ENCODE results near the gene ACTMAP. TPM values are rescaled to one million over a fixed set of nuclear protein-coding genes. Genes with fewer than 3 reads are reported as not detected.

The ACTMAP gene
- total and polyA plus RNA-seq, 9 of the 15 experiments (the other 6 are each of a cell fraction or from before 2014, with no cell fraction given), result 1.7 to 16.6 (median 4.9) TPM

DNA sequence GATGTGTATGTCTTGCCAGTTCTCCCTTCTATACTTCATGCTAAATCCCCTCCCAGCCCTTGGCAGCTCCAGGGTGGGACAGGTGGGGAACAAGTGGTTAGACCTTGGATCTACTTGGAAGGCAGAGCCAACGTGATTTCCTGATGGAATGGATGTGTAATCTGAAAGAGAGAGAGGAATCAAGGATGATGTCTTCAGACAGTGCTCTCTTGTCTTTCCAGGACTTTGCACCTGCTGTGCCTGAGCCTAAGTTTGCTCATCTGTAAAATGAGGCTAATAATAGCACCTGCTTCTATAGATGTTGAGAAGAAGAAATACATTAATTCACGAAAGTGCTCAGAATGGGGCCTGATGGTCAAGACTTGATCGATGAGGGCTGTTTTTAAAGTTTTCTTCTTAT lies 41.7 kb upstream of the ACTMAP start:
- no TSS peak for BruUV-seq (replicated peaks)
- in situ Hi-C loops (cut with MboI), result no loop called here
- TF ChIP-seq ZNF217 (CRISPR knock-in tag; IDR thresholded peaks at IDR 0.05) (no peak), ZNF77 (CRISPR knock-in tag; IDR thresholded peaks at IDR 0.05) (no peak), NR1H2 (CRISPR knock-in tag; IDR thresholded peaks at IDR 0.05) (no peak), ZNF124 (CRISPR knock-in tag; IDR thresholded peaks at IDR 0.05) (no peak), POLR2AphosphoS2 (IDR thresholded peaks at IDR 0.05; ENCODE audit: low read length) (no peak), SRSF7 (optimal IDR thresholded peaks at IDR 0.05; ENCODE audit: low read depth, low read length) (no peak), CCNT2 (IDR thresholded peaks at IDR 0.05; ENCODE audit: borderline replicate concordance, extremely low read depth, insufficient read length, low read depth, low read length) (no peak), MED1 (CRISPR knock-in tag; IDR thresholded peaks at IDR 0.05; ENCODE audit: borderline replicate concordance) (no peak), DNMT1 (IDR thresholded peaks at IDR 0.05) (no peak), TAF15 (IDR thresholded peaks at IDR 0.05; ENCODE audit: low read depth, low read length) (no peak), COPS2 (conservative IDR thresholded peaks at IDR 0.05) (no peak)
- TF ChIP-seq, protein P1, sequence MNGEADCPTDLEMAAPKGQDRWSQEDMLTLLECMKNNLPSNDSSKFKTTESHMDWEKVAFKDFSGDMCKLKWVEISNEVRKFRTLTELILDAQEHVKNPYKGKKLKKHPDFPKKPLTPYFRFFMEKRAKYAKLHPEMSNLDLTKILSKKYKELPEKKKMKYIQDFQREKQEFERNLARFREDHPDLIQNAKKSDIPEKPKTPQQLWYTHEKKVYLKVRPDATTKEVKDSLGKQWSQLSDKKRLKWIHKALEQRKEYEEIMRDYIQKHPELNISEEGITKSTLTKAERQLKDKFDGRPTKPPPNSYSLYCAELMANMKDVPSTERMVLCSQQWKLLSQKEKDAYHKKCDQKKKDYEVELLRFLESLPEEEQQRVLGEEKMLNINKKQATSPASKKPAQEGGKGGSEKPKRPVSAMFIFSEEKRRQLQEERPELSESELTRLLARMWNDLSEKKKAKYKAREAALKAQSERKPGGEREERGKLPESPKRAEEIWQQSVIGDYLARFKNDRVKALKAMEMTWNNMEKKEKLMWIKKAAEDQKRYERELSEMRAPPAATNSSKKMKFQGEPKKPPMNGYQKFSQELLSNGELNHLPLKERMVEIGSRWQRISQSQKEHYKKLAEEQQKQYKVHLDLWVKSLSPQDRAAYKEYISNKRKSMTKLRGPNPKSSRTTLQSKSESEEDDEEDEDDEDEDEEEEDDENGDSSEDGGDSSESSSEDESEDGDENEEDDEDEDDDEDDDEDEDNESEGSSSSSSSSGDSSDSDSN (IDR thresholded peaks at IDR 0.05; ENCODE audit: borderline replicate concordance in 1 of 2, low read depth in 2 of 2, low read length in 2 of 2), result no peak
- TF ChIP-seq, protein P2, sequence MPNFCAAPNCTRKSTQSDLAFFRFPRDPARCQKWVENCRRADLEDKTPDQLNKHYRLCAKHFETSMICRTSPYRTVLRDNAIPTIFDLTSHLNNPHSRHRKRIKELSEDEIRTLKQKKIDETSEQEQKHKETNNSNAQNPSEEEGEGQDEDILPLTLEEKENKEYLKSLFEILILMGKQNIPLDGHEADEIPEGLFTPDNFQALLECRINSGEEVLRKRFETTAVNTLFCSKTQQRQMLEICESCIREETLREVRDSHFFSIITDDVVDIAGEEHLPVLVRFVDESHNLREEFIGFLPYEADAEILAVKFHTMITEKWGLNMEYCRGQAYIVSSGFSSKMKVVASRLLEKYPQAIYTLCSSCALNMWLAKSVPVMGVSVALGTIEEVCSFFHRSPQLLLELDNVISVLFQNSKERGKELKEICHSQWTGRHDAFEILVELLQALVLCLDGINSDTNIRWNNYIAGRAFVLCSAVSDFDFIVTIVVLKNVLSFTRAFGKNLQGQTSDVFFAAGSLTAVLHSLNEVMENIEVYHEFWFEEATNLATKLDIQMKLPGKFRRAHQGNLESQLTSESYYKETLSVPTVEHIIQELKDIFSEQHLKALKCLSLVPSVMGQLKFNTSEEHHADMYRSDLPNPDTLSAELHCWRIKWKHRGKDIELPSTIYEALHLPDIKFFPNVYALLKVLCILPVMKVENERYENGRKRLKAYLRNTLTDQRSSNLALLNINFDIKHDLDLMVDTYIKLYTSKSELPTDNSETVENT (CRISPR knock-in tag; IDR thresholded peaks at IDR 0.05), result no peak
- TF ChIP-seq, protein P3, sequence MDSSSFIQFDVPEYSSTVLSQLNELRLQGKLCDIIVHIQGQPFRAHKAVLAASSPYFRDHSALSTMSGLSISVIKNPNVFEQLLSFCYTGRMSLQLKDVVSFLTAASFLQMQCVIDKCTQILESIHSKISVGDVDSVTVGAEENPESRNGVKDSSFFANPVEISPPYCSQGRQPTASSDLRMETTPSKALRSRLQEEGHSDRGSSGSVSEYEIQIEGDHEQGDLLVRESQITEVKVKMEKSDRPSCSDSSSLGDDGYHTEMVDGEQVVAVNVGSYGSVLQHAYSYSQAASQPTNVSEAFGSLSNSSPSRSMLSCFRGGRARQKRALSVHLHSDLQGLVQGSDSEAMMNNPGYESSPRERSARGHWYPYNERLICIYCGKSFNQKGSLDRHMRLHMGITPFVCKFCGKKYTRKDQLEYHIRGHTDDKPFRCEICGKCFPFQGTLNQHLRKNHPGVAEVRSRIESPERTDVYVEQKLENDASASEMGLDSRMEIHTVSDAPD (CRISPR knock-in tag; IDR thresholded peaks at IDR 0.05), result no peak
- TF ChIP-seq, protein P4, sequence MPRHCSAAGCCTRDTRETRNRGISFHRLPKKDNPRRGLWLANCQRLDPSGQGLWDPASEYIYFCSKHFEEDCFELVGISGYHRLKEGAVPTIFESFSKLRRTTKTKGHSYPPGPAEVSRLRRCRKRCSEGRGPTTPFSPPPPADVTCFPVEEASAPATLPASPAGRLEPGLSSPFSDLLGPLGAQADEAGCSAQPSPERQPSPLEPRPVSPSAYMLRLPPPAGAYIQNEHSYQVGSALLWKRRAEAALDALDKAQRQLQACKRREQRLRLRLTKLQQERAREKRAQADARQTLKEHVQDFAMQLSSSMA (CRISPR knock-in tag; IDR thresholded peaks at IDR 0.05), result no peak

More for the DNA sequence above, 41.7 kb upstream of the ACTMAP start:
- no peak for ATAC-seq
- WGBS (ENCODE audit: insufficient coverage, low coverage, missing lambda C conversion rate), result 28% methylated on average over 3 of the region's 3 CpGs
- Histone ChIP-seq H4K20me1 (replicated peaks; ENCODE audit: control insufficient read depth, insufficient read depth, low read length) (no peaks in the 10 kb centered on the region), H3K4me1 (replicated peaks in 1 of 2; ENCODE audit: control insufficient read depth in 2 of 2, insufficient read depth in 2 of 2, low read length in 2 of 2) (peaks cover 0 to 5% of the 10 kb centered on the region in 2 experiments; a peak in 2 of 5 replicates), H3K79me2 (ENCODE audit: control insufficient read depth, insufficient read depth, low read length) (no peaks in the 10 kb centered on the region), H3K9ac (ENCODE audit: insufficient read depth in 1 of 2, low read depth in 2 of 2, low read length in 2 of 2) (no peak overlapping the region), H3K9me1 (ENCODE audit: control insufficient read depth, insufficient read depth, low read length) (no peaks in the 10 kb centered on the region), H3K27me3 (ENCODE audit: control insufficient read depth in 2 of 2, insufficient read depth in 2 of 2, low read length in 2 of 2) (no peaks in the 10 kb centered on the region), H3K36me3 (ENCODE audit: control insufficient read depth, insufficient read depth, low read length) (no peaks in the 10 kb centered on the region), H3K4me3 (no peak overlapping the region), H2AFZ (ENCODE audit: low read depth, low read length) (no peak overlapping the region), H3K9me3 (replicated peaks; ENCODE audit: control insufficient read depth, insufficient read depth, low read depth, low read length) (no peaks in the 10 kb centered on the region), H3K27ac (ENCODE audit: extremely low read depth, low read depth, low read length) (no peak overlapping the region), H3K4me2 (ENCODE audit: insufficient read depth, low read length) (no peak overlapping the region)
- ChIA-PET POLR2A (interaction anchor here (0.7 to 1.9 kb wide), 2 partner anchors 13 to 14 kb away, joined by 4 to 11 read pairs; partner anchors contain the start of gene RAB4B), CTCF (ENCODE audit: low intra/inter-chr PET ratio) (no interaction called here)
- no peak for DNase-seq (ENCODE audit: extremely low read depth in 1 of 4, low spot score in 3 of 4)
- intact Hi-C loops (cut with micrococcal nuclease), result no loop called here
- no peak for FAIRE-seq

Data from K562 (cell line).